ENCODE results near the gene DDX10.

The DDX10 gene

GRCh38 chr11:108752297-108752751 is 87.5 kb downstream of the DDX10 start:
- no peaks in the 10 kb centered on the region for H3K79me1 ChIP-seq (ENCODE audit: low read length)
- no peak overlapping the region for H3K23ac ChIP-seq (ENCODE audit: low read length)
- no peaks in the 10 kb centered on the region for H3K79me2 ChIP-seq (ENCODE audit: control insufficient read depth, insufficient read depth, low read length, poor library complexity)
- no peaks in the 10 kb centered on the region for H3K4me1 ChIP-seq (ENCODE audit: control insufficient read depth in 1 of 2, insufficient read depth in 2 of 2, low read length in 2 of 2)
- no peak overlapping the region for H4K12ac ChIP-seq (ENCODE audit: low read depth, low read length)
- H3K27me3 ChIP-seq (ENCODE audit: insufficient read depth, low read length) = no peaks in the 10 kb centered on the region
- no peak overlapping the region for H3K4me3 ChIP-seq (ENCODE audit: low read depth, low read length)
- H3K4ac ChIP-seq (ENCODE audit: low read depth, low read length) = no peak overlapping the region
- H2AK5ac ChIP-seq (ENCODE audit: low read length) = no peak overlapping the region
- H2BK5ac ChIP-seq (ENCODE audit: low read depth, low read length, poor library complexity) = no peak overlapping the region
- no peak overlapping the region for H3K14ac ChIP-seq (ENCODE audit: low read length)
- no peak overlapping the region for H2BK12ac ChIP-seq (ENCODE audit: low read length)
- H3K4me2 ChIP-seq (ENCODE audit: low read length) = no peak overlapping the region
- no peak overlapping the region for H2AFZ ChIP-seq (ENCODE audit: insufficient read depth, low read length, poor library complexity)
- H4K91ac ChIP-seq (ENCODE audit: low read depth, low read length) = no peak overlapping the region
- H2BK120ac ChIP-seq (ENCODE audit: insufficient read depth, low read length, poor library complexity) = no peak overlapping the region
- no peak overlapping the region for H4K8ac ChIP-seq (ENCODE audit: low read depth, low read length)
- H3K18ac ChIP-seq (ENCODE audit: low read length) = no peak overlapping the region
- no peak overlapping the region for H3K27ac ChIP-seq (ENCODE audit: low read depth, low read length)
- no peaks in the 10 kb centered on the region for H3K36me3 ChIP-seq (ENCODE audit: control insufficient read depth in 1 of 2, insufficient read depth in 2 of 2, low read length in 2 of 2)
- DNase-seq = peak in 1 of 2 donors; percentile 51
- no peak overlapping the region for H3K9ac ChIP-seq (ENCODE audit: low read length)
- no peaks in the 10 kb centered on the region for H3K9me3 ChIP-seq (ENCODE audit: insufficient read depth, low read depth, low read length)

- Histone ChIP-seq H3K4me2 (ENCODE audit: low read length) (no peak overlapping the region), H3K18ac (ENCODE audit: low read length) (no peak overlapping the region), H2BK12ac (ENCODE audit: low read length) (no peak overlapping the region), H2AK5ac (ENCODE audit: low read length) (no peak overlapping the region), H3K36me3 (ENCODE audit: control insufficient read depth in 1 of 2, insufficient read depth in 2 of 2, low read length in 2 of 2) (no peaks in the 10 kb centered on the region), H2BK5ac (ENCODE audit: low read depth, low read length, poor library complexity) (no peak overlapping the region), H3K79me2 (ENCODE audit: control insufficient read depth, insufficient read depth, low read length, poor library complexity) (no peaks in the 10 kb centered on the region), H3K27ac (ENCODE audit: low read depth, low read length) (no peak overlapping the region), H4K91ac (ENCODE audit: low read depth, low read length) (no peak overlapping the region), H2AFZ (ENCODE audit: insufficient read depth, low read length, poor library complexity) (no peak overlapping the region), H2BK120ac (ENCODE audit: insufficient read depth, low read length, poor library complexity) (no peak overlapping the region), H3K4me3 (ENCODE audit: low read depth, low read length) (no peak overlapping the region), H3K14ac (ENCODE audit: low read length) (no peak overlapping the region), H3K23ac (ENCODE audit: low read length) (no peak overlapping the region), H3K4me1 (ENCODE audit: control insufficient read depth in 1 of 2, insufficient read depth in 2 of 2, low read length in 2 of 2) (peaks cover 0 to 4% of the 10 kb centered on the region in 2 experiments), H3K27me3 (ENCODE audit: insufficient read depth, low read length) (no peaks in the 10 kb centered on the region), H3K4ac (ENCODE audit: low read depth, low read length) (no peak overlapping the region), H3K79me1 (ENCODE audit: low read length) (no peaks in the 10 kb centered on the region), H3K9me3 (ENCODE audit: insufficient read depth, low read depth, low read length) (no peaks in the 10 kb centered on the region), H4K12ac (ENCODE audit: low read depth, low read length) (no peak overlapping the region), H3K9ac (ENCODE audit: low read length) (no peak overlapping the region), H4K8ac (ENCODE audit: low read depth, low read length) (no peak overlapping the region)
- no peak for DNase-seq
- no CpG with 5 or more reads among the region's 2 CpGs for WGBS (ENCODE audit: extremely low coverage, insufficient coverage, insufficient read length)
Measured at GRCh38 chr11:108754901-108755625, 90.2 kb downstream of the DDX10 start.

DNA sequence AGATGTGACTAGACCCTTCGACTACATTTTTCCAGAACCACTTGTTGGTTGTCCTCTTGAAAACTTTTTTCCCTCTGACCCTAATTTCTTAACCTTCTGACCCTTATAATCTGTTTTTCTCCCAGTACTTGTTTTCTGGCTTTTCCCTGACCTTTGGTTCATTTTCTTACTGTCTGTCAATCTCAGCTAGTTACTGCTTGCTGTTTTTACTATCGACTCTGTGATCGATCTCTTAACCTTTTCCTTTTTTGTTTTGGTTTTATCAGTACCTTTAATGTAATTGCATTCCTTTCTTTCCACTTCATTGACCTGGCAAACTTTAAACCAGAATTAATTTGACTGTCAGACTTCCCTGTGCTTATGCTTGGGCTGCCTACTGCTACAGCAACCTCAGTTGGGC is 92.8 kb downstream of the DDX10 start:
- no peak overlapping the region for H3K9ac ChIP-seq (ENCODE audit: low read length)
- no peak overlapping the region for H4K91ac ChIP-seq (ENCODE audit: low read depth, low read length)
- no peak overlapping the region for H3K27ac ChIP-seq (ENCODE audit: low read depth, low read length)
- H2BK12ac ChIP-seq (ENCODE audit: low read length) = no peak overlapping the region
- H4K8ac ChIP-seq (ENCODE audit: low read depth, low read length) = no peak overlapping the region
- no peaks in the 10 kb centered on the region for H3K9me3 ChIP-seq (ENCODE audit: insufficient read depth, low read depth, low read length)
- H2AK5ac ChIP-seq (ENCODE audit: low read length) = no peak overlapping the region
- no peak overlapping the region for H3K18ac ChIP-seq (ENCODE audit: low read length)
- no peak overlapping the region for H3K4me2 ChIP-seq (ENCODE audit: low read length)
- no peak overlapping the region for H2BK120ac ChIP-seq (ENCODE audit: insufficient read depth, low read length, poor library complexity)
- H3K14ac ChIP-seq (ENCODE audit: low read length) = no peak overlapping the region
- H3K4me3 ChIP-seq (ENCODE audit: low read depth, low read length) = no peak overlapping the region
- H3K79me1 ChIP-seq (ENCODE audit: low read length) = no peaks in the 10 kb centered on the region
- no peak overlapping the region for H2AFZ ChIP-seq (ENCODE audit: insufficient read depth, low read length, poor library complexity)
- no peak overlapping the region for H3K4ac ChIP-seq (ENCODE audit: low read depth, low read length)
- H3K23ac ChIP-seq (ENCODE audit: low read length) = no peak overlapping the region
- no peak overlapping the region for H4K12ac ChIP-seq (ENCODE audit: low read depth, low read length)
- no peaks in the 10 kb centered on the region for H3K27me3 ChIP-seq (ENCODE audit: insufficient read depth, low read length)
- H3K79me2 ChIP-seq (ENCODE audit: control insufficient read depth, insufficient read depth, low read length, poor library complexity) = no peaks in the 10 kb centered on the region
- no peaks in the 10 kb centered on the region for H3K36me3 ChIP-seq (ENCODE audit: control insufficient read depth in 1 of 2, insufficient read depth in 2 of 2, low read length in 2 of 2)
- no peak for DNase-seq
- H2BK5ac ChIP-seq (ENCODE audit: low read depth, low read length, poor library complexity) = no peak overlapping the region
- no CpG with 5 or more reads among the region's 3 CpGs for WGBS (ENCODE audit: extremely low coverage, insufficient coverage, insufficient read length)
- H3K4me1 ChIP-seq (ENCODE audit: control insufficient read depth in 1 of 2, insufficient read depth in 2 of 2, low read length in 2 of 2) = peaks cover 0 to 4% of the 10 kb centered on the region in 2 experiments

GRCh38 chr11:108758458-108758857 is 93.6 kb downstream of the DDX10 start:
- Histone ChIP-seq H3K4me1 (ENCODE audit: control insufficient read depth in 1 of 2, insufficient read depth in 2 of 2, low read length in 2 of 2) (peaks cover 0 to 4% of the 10 kb centered on the region in 2 experiments), H3K79me1 (ENCODE audit: low read length) (no peaks in the 10 kb centered on the region), H3K27ac (ENCODE audit: low read depth, low read length) (no peak overlapping the region), H4K8ac (ENCODE audit: low read depth, low read length) (no peak overlapping the region), H3K4me2 (ENCODE audit: low read length) (no peak overlapping the region), H2AK5ac (ENCODE audit: low read length) (no peak overlapping the region), H2BK5ac (ENCODE audit: low read depth, low read length, poor library complexity) (no peak overlapping the region), H3K4ac (ENCODE audit: low read depth, low read length) (no peak overlapping the region), H4K12ac (ENCODE audit: low read depth, low read length) (no peak overlapping the region), H4K91ac (ENCODE audit: low read depth, low read length) (no peak overlapping the region), H2AFZ (ENCODE audit: insufficient read depth, low read length, poor library complexity) (no peak overlapping the region), H3K18ac (ENCODE audit: low read length) (no peak overlapping the region), H3K23ac (ENCODE audit: low read length) (no peak overlapping the region), H2BK12ac (ENCODE audit: low read length) (no peak overlapping the region), H3K36me3 (ENCODE audit: control insufficient read depth in 1 of 2, insufficient read depth in 2 of 2, low read length in 2 of 2) (no peaks in the 10 kb centered on the region), H3K4me3 (ENCODE audit: low read depth, low read length) (no peak overlapping the region), H3K9me3 (ENCODE audit: insufficient read depth, low read depth, low read length) (no peaks in the 10 kb centered on the region), H3K79me2 (ENCODE audit: control insufficient read depth, insufficient read depth, low read length, poor library complexity) (no peaks in the 10 kb centered on the region), H3K14ac (ENCODE audit: low read length) (no peak overlapping the region), H3K27me3 (ENCODE audit: insufficient read depth, low read length) (no peaks in the 10 kb centered on the region), H2BK120ac (ENCODE audit: insufficient read depth, low read length, poor library complexity) (no peak overlapping the region), H3K9ac (ENCODE audit: low read length) (no peak overlapping the region)
- DNase-seq = no peak
- no CpG with 5 or more reads among the region's 2 CpGs for whole genome bisulfite sequencing (ENCODE audit: extremely low coverage, insufficient coverage, insufficient read length)

Data from trophoblast cell (in vitro differentiated cells and primary cell).